HTERT RPE-1 (cell line): ENCODE measurements around the gene CYP46A1.
"Not testable (repeated sequence)": the region's sequence is repeated elsewhere in the genome, so short reads cannot be mapped to it uniquely, and the experiment has no call there.

Experiments
- in situ Hi-C: fragments of 300-500 bp; cut with MboI; formaldehyde crosslinking; loops from 4 replicates; pipeline ENCODE4 v1.14.3; 2020; ENCODE audit warnings: low sequenced_read_pairs

CYP46A1 gene

GRCh38 chr14:99656171-99656570 lies 27.9 kb upstream of the CYP46A1 start:
- in situ Hi-C loops, result no loop called here

- in situ Hi-C loops, result no loop called here
These were observed 26.4 kb upstream of the CYP46A1 start for GRCh38 chr14:99657645-99658155.

DNA sequence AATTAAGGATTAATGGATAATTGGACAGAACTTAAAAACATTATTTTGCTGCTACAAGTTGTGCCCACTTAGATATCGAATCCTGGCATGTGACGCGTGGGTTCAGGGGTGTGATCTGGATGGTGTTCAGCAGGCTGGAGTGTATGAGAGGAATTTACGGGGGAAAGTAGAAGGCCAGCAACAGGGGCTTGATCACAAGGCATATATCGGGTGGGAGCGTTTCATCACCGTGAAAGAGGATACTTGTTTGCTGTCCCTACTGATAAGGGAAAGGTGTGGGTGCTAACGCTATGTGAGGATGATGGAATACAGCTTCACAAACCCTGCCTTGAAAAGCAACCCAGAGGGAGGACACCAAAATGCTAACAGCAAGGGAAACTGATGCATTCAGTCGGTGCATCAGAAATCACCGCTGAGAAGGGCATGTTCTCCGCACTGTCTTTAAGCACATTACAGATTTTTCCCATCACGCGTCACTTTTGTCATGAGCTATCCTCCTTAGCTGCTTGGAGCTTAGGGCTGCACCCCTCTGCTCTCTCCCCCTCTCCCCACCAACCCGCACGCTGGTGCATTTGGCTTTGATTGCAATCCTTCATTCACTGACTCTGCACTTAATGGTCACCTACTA lies 25.8 kb upstream of the CYP46A1 start:
- in situ Hi-C loops, result no loop called here

DNA sequence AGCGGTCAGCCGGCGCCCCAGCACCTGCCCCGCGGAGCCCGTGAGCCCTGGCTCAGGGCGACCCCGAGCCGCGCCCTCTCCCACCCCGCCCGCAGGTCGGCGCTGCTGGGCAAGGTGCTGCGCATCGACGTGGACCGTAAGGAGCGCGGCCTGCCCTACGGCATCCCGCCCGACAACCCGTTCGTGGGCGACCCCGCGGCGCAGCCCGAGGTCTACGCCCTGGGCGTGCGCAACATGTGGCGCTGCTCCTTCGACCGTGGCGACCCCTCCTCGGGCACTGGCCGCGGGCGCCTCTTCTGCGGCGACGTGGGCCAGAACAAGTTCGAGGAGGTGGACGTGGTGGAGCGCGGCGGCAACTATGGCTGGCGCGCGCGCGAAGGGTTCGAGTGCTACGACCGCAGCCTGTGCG lies 24.8 kb upstream of the CYP46A1 start:
- in situ Hi-C loops, result no loop called here

DNA sequence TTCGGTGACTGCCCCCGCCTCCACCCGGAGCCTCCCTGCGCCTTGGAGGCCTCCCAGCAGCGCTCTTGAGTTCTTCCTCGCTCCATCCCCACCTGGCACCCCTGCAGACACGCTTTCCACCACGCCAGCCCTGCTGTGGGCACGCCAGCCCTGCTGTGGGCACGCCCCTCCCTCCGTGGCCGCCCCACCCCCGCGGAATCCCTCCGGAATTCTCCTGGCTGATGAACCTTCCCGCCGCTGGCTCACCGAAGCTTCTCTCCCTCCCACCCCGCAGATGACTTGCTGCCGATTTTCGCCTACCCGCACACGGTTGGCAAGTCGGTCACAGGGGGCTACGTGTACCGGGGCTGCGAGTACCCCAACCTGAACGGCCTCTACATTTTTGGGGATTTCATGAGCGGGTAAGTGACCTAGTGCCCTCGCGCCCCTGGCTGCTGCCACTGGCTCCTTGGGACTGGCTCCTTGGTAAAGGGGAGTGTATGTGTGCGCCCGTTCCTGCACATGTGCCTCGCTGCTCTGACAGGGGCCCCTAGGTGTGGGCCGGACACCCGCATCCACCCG lies 24.0 kb upstream of the CYP46A1 start:
- in situ Hi-C loops, result no loop called here

GRCh38 chr14:99660794-99661193 lies 23.3 kb upstream of the CYP46A1 start:
- in situ Hi-C loops, result no loop called here

- in situ Hi-C loops, result not testable (repeated sequence)
These were observed 22.9 kb upstream of the CYP46A1 start for GRCh38 chr14:99661206-99661605.

GRCh38 chr14:99662846-99663245 lies 21.3 kb upstream of the CYP46A1 start:
- in situ Hi-C loops, result no loop called here

- in situ Hi-C loops, result no loop called here
These were observed 20.6 kb upstream of the CYP46A1 start for GRCh38 chr14:99663386-99664057.

DNA sequence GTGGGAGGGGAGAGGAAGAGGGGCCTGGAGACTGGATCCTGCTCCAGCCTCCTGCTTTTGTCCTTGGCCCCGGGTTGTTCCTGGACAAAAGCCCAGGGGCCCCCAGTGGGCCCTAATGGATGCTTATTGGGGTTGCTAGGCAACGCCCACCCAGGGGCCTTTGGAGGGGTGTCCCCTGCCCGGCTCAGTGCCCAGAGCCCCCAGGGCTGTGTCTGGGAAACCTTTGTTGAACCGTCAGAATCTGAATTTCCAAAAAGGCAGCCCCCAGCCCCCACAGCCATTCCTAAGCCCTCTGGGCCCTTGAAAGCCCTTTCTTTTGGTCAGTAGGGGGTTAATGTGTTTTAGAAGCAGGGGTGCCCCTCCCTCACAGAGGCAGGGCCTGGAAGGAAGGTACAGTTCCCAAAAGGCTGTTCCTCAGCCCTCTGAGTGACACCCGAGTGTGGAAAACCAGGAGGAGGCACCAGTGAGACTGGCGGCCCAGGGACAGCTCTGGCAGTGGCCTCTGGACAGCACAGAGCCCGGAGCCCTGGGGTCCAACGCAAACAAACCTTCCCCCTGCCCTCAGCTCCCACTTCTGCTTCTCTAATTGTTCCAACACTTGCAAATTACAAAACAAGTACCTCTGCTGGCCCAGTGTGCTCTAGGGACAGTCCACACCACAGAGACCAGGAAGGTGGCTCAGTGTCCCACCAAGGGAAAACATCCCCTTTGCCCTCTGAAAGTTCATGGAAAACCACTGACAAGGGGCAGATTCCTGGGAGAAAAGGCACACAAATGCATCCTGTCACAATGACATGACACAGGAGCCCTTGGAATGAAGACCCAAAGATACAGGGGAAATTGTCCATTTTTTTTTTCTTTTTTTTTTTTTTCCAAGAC lies 19.8 kb upstream of the CYP46A1 start:
- in situ Hi-C loops, result no loop called here

DNA sequence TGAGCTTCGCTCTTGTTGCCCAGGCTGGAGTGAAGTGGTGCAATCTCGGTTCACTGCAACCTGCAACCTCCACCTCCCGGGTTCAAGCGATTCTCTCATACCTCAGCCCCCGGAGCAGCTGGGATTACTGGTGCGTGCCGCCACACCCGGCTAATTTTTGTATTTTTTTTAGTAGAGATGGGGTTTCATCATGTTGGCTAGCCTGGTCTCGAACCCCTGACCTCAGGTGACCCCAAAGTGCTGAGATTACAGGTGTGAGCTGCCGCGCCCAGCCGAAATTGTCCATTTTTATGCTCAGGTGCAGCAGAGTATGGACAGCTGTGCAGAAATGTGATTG lies 19.2 kb upstream of the CYP46A1 start:
- in situ Hi-C loops, result no loop called here

- in situ Hi-C loops, result no loop called here
These were observed 17.6 kb upstream of the CYP46A1 start for GRCh38 chr14:99666533-99666932.

DNA sequence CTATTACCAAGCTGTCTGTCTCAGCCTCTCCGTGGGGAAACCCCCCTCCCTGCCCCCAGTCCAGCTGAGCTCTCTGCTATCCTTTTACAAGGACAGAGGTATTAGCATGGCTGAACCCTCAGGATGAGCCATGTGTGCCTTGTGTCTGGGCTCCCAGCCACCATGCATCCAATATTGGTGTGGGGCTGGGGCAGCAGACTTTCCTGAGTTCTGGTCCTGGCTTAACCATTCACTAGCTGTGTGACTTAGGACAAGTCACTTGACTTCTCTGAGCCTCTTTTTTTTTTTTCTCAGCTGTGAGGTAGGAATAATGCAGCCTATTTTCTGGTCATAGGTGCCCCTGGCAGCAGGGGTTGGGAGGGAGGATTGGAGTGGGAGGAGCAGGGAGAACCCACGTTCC lies 17.1 kb upstream of the CYP46A1 start:
- in situ Hi-C loops, result no loop called here

DNA sequence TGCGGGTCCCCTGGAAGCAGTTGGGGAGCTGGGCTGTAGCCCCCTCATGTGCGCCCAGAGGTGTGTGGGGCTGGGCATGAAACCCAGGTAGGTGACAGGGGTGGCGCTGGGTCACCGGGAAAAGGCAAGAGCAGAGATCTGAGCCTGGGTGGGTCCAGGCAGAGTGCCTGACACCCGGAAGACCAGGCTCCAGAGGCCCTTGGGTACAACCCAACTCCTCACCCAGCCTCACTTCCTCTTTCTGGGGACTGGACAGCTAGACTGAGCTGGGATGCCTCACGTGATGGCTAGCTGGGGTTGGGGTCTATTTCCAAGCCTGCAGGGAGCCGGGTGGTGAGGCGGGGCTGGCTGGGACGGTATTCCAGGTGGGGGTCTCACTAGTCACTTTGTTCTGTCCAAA lies 16.3 kb upstream of the CYP46A1 start:
- in situ Hi-C loops, result no loop called here

GRCh38 chr14:99668307-99669295 lies 15.5 kb upstream of the CYP46A1 start:
- in situ Hi-C loops, result no loop called here

DNA sequence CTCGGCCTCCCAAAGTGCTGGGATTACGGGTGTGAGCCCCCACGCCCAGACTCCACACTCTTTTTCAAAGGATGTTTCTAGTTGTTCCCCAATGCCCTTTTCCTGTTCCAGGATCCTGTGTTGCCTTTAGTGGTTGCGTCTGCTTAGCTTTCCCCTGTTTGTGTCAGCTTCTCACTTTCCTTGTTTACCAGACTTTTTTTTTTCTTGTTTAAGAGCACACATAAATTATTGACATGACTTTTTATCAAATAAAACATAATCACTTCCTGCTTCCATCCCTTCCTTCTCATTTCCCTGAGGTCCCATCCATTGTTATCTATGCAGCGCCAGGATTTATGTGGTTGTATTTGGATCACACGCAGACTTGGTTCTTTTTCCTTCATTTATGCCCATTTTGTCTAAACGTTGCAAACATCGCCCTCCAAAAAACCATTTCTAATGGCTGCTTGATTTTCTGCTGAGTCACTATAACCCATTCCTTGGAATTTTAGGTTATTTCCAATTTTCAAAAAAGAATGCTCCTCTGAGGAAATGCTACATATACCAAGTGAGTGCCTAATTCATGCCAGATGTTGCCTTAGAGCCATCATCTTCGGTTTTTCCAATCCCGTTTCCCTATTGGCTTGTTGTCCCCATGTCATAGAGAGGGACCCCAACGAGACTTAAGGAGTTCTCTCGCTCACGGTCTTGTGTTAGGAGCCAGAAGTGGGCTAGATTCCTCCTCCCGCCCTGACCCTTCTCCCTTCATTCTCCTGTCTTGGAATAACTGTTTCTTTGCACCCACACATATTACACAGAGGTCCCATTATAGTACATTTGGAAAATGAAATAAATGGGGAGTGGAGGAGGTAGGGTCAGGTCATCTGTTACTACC lies 13.5 kb upstream of the CYP46A1 start:
- in situ Hi-C loops, result no loop called here

DNA sequence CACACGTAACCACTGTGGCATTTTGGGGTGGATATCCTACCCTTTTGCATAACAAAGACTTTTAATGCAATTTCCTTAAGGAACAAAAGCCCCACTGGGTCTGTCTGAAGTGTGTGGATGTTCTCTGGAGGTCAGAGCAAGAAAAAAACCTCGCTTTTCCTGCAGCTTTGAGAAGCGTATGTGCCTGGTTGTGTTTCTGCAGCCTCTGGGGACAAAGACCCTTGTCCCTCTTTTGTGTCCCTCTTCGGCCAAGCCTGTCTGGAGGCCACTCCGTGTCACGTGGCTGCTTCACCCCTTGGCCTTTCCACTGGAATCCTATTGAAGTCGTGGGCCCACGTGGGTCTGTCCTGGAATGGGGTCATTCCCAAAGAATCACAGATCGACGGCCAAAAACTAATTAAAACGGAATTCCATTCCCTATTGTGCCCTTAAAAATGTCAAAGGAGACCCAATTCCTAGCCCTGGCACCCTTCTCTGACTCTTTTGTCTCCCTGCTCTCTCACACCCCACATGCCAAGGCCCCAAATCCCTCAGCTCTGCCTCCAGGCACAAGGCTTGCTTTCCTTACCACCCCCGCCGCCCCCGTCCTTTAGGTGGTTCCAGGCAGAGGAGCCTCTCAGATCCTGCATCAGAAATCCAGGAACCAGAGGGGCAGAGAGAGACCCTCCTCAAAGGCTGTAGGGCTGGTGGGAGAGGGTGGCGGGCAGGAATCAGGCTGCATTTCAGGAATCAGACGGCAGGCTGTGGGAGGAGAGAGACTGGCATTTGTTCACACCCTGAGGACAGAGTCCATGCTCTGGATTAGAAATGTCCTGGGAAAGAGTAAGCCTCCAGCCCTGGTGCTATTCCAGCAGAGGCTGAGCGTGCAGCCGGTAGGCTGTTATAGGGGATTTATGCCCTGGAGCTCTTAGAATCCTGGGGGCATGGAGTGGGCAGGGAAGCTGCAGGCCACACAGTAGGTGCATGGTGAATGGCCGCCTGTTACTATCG lies 12.6 kb upstream of the CYP46A1 start:
- in situ Hi-C loops, result no loop called here
